Fibroblast of the conjunctiva (primary cell): ENCODE measurements around the gene KREMEN2.

Source experiments
- DNase-seq: peaks from one replicate; pipeline ENCODE4 v3.0.0-alpha.2; 2010; ENCODE audit warnings: low read depth

KREMEN2 gene

GRCh38 chr16:2977440-2977839 lies 13.4 kb downstream of the KREMEN2 start:
- DNase-seq: no peak

DNA sequence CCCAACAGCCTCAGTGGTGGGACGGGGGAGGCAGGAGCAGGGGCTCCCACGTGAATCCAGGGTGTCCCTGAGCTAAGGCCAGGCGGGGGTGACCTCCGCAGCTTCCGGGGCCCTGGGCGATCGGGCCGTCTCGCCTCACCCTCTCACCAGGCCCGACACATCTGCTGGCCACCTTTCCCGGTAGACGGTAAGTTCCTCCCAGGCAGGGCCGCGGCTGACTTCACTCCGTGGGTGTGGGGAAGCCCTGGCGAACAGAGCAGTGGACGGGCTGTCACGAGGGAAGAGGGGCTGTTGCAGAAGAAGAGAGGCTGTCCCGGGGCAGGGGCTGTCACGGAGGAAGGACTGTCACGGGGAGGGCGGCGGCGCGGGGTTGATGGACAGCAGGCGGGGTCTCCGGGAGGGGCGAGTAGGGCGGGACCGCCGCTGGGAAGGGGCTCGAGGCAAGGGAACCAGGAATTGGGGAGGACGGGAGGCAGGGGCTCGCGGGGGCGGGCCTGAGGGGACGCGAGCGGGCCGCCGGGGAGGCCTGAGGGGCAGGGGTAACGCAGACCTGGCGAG lies 15.7 kb downstream of the KREMEN2 start:
- no peak for DNase-seq

GRCh38 chr16:2980227-2981176 lies 16.4 kb downstream of the KREMEN2 start, which contains the start of gene PKMYT1:
TSS of gene PKMYT1 (minus strand) at chr16:2980446. CDS start at chr16:2979657, 789 bp downstream.
- peak; percentile 75 for DNase-seq

GRCh38 chr16:2981177-2981898 lies 17.3 kb downstream of the KREMEN2 start:
- DNase-seq: no peak

GRCh38 chr16:2981899-2982250 lies 17.8 kb downstream of the KREMEN2 start:
- no peak for DNase-seq

- DNase-seq: no peak
Observed at GRCh38 chr16:2982402-2982801, 18.3 kb downstream of the KREMEN2 start.

DNA sequence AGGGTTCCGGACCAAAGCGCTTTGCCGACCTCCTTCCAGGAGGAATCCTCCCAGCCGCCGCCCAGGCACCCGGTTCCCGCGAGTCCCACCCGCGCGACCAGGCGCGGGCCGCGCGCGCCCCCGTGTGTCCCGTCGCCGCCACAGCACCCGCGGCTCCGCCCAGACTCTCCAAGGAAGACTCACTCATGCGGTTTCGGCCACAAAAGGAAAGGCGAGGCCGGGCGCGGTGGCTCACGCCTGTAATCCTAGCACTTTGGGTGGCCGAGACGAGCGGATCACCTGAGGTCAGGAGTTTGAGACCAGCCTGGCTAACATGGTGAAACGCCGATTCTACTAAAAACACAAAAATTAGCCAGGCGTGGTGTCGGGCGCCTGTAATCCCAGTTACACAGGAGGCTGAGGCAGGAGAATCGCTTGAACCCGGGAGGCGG lies 19.6 kb downstream of the KREMEN2 start:
- peak; percentile 35 for DNase-seq

DNA sequence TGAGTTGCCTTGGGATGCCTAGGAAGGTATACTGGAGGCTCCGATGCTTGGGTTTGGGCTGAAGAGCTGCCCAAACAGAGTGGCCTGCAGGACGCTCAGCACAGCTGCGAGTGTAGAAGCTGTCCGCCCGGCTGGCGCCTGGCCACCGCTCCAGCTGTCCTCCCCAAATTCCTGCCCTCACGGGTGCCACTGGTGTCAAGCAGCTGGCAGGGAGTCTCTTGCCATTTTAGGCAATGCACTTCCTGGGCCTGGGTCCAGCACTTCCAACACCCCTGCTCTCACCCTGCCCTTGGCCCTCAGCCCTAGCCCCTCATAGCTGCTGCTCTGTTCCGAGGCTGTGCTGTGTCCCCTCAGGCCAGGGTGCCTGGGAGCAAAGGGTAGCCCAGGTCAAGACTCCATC lies 21.4 kb downstream of the KREMEN2 start:
- DNase-seq: no peak

DNA sequence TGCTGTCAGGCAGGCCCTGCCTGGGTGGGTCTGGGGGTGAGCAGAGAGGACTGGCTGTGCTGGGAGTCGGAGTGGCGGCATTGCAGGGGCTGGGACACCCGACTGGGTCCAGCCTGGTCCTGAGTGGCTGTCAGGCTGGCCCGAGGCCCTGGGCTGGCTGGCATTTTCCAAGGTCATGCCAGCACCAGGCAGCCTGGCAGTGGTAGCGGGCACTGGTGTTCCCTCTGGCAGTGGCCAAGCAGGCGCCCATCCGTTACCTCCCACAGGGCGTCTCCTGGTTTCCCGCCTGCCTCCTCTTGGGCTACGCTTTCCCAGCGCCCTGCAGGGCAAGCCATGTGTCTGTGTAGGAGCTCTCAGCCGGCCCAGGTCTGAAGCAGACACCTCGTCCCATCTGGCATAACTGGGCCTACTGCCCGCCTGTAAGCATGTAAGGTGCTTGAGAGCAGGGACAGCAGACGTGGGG lies 21.8 kb downstream of the KREMEN2 start:
- DNase-seq: no peak

DNA sequence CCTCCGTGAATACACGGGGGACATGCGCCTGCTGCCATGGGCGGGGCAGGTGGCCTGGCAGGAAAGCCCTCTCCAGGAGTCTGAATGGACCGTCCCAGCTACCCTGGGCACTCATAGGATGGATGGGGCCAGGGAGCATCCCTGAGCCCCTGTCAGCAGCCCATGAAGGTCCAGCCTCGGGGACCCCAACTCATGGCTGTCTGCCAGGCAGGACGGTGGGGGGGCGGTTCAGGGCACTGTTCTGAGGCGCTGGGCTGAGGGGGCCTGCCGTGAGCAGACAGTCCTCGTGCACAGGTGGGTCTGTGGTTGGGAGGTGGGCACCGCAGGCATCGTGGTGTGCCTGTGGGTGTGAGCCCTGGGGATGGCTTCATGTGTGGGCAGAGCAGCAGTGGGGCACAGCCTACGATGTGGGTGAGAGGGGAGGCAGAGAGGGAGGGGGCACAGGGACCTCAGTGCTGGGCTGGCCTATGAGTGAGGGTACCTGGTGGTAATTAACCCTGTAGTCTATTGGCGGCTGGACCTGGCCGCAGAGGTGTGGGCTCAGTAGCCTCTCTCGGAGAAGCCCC lies 22.6 kb downstream of the KREMEN2 start:
- no peak for DNase-seq

GRCh38 chr16:2987286-2987685 lies 23.2 kb downstream of the KREMEN2 start:
- DNase-seq: no peak

DNA sequence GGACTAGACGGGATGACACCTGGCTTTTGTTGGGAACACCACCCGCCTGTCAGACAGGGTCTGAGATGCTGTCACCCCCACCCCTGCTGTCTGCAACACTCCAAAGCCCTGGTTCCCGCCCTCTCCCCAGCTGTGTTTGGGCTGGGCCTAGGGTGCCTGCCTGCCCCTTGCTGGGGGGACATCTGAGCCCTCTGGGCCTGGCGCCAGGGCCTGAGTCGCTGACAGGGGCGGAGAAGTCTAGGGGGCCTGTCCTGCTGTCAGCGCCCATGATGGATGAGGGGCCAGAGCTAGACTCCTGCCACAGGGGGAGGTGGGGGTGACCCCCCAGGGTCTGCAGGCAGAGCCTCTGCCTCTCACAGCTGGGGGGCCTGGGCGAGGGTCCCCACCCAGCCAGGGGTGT lies 23.8 kb downstream of the KREMEN2 start:
- no peak for DNase-seq

- DNase-seq: no peak
Observed at GRCh38 chr16:2988590-2989099, 24.6 kb downstream of the KREMEN2 start.

DNA sequence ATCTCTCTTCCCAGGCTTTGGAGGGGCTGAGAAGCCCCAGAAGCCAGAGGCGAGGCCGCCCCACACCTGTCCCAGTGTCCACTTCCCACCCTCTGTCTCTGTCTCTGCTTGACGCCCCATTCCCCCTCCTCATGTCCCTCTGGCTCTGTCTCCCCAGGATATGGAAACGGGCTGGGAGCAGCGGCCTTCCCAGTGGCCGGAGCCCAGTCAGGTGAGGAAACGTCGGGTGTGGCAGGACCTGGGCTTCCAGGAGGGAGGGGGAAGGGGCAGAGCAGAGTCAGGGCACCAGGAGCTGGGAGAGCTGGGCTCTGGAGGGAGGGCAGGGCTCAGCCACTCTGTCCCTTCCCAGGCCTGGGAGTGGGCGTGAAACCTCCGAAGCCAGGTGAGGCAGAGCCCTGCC lies 26.8 kb downstream of the KREMEN2 start:
- DNase-seq: no peak

GRCh38 chr16:2991566-2992261 lies 27.6 kb downstream of the KREMEN2 start:
- no peak for DNase-seq

DNA sequence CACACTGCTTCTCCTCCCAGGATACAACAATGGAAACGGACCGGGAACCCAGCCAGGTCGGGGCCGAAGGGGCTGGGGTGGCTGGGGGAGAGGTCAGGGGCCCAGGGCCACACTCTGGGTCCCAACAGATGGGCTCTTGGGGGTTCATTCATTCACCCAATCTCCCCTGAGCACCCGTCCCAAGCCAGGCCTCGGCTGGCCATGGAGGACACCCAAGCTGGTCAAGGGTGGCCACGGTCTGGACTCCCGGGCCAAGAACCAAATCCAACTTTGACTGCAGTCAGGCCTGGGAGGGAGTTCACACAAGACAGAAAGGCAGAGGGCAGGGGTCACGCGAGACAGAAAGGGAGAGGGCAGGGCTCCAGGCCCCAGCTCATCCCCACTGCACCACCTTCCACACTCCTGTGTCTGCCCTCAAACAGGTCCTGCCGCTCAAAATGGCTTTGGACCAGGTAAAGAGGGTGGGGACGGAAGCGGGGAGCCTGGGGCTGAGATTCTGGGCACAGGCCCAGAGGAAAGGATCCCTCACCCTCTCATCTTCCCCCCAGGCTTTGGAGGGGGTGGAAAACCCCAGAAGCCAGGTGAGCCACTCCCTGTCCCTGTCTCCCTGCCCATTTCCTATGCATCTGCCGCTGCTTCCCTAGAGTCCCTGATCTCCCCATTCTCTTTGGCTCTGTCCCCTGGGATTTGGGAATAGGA lies 28.5 kb downstream of the KREMEN2 start:
- no peak for DNase-seq

DNA sequence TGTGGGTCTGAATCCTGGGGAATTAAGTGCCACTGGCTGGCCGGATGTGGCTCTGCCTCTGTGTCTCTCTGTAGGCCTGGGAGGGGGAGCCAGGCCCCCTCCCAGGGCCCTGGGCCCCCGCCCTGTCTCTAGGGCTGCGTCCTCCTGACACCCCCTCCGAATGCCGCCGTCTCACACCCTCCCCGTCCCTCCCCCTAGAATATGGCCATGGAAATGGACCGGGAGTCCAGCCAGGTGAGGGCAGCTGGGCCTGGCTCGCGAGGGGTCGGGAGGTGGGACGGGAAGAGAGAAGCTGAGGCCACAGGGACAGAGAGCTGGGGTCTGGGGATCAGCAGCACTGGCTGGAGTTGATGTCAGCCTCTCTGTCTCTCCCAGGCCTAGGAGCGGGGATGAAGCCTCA lies 32.2 kb downstream of the KREMEN2 start:
- DNase-seq: no peak

GRCh38 chr16:2999929-3000328 lies 35.9 kb downstream of the KREMEN2 start:
- DNase-seq: no peak

- no peak for DNase-seq
Observed at GRCh38 chr16:3000540-3000939, 36.5 kb downstream of the KREMEN2 start.

GRCh38 chr16:3001316-3001715 lies 37.2 kb downstream of the KREMEN2 start:
- DNase-seq: no peak
